Uterus (tissue), 4 donors: ENCODE measurements around the gene GPR34. TPM values are rescaled to one million over a fixed set of nuclear protein-coding genes. Genes with fewer than 3 reads are reported as not detected.
"Not testable (repeated sequence)": the region's sequence is repeated elsewhere in the genome, so short reads cannot be mapped to it uniquely, and the experiment has no call there.

ENCODE experiments used
- DNase-seq, 2 donors: peaks; one replicate each; pipeline ENCODE4 v3.0.0-alpha.2; 2019 to 2020
- H3K27ac ChIP-seq, 2 donors: fragments of 200-600 bp; sonication (generic); 1 replicate in 1 of 2; 2 replicates in 1 of 2; pipeline ENCODE4 v1.5.1; 2016 to 2018
- H3K27me3 ChIP-seq, 2 donors: fragments of 200-600 bp; sonication (generic); one replicate each; pipeline ENCODE4 v1.5.1; 2018 to 2019; ENCODE audit warnings: control low read depth in 1 of 2
- H3K36me3 ChIP-seq, 2 donors: fragments of 200-600 bp; sonication (generic); one replicate each; pipeline ENCODE4 v1.5.1; 2019; ENCODE audit warnings: control low read depth in 1 of 2
- H3K4me1 ChIP-seq, 2 donors: fragments of 200-600 bp; sonication (generic); one replicate each; pipeline ENCODE4 v1.5.1; 2018 to 2019; ENCODE audit warnings: control low read depth in 1 of 2
- H3K4me3 ChIP-seq, 2 donors: fragments of 200-600 bp; sonication (generic); 1 replicate in 1 of 2; 2 replicates in 1 of 2; pipeline ENCODE4 v1.5.1; 2018 to 2019; ENCODE audit warnings: mild to moderate bottlenecking in 1 of 2
- H3K9me3 ChIP-seq, 2 donors: fragments of 200-600 bp; sonication (generic); one replicate each; pipeline ENCODE4 v1.5.1; 2019; ENCODE audit warnings: control low read depth in 1 of 2
- CTCF ChIP-seq, 4 experiments: fragments of 200-600 bp in 2 of 4; fragments of 450-650 bp in 2 of 4; sonication (generic) in 2 of 4; IDR thresholded peaks; one replicate each; pipeline ENCODE4 v1.5.1; 2016 to 2019; ENCODE audit warnings: antibody characterized with exemption in 4 of 4, mild to moderate bottlenecking in 2 of 4, moderate library complexity in 1 of 4
- POLR2A ChIP-seq, 2 donors: fragments of 450-650 bp; IDR thresholded peaks; one replicate each; pipeline ENCODE4 v1.6.1; 2016; ENCODE audit warnings: antibody characterized with exemption in 2 of 2, mild to moderate bottlenecking in 1 of 2, moderate library complexity in 1 of 2
- intact Hi-C: fragments of 100-400 bp; cut with DNase I; formaldehyde crosslinking; loops from one replicate; pipeline ENCODE4 v1.15.1; 2023; ENCODE audit warnings: low total_unique reads
- total RNA-seq, 4 donors: library from RNA; depleted of rRNA in 3 of 4; stranded (reverse); fragments of >200 nt in 3 of 4; gene quantifications; one replicate each; pipeline versions ENCODE4 v1.1.0 to v1.2.4, GENCODE V29; 2014 to 2023
- donor health status: DM: yes; HTN: yes; CAD: no.

GPR34 gene
- total RNA-seq, 4 donors from 2014 or later = 0.26 to 12.0 (median 8.3) TPM

GRCh38 chrX:41667631-41668030, 21.1 kb upstream of the GPR34 start:
- no peaks in the 10 kb centered on the region for H3K36me3 ChIP-seq
- H3K4me3 ChIP-seq = no peak overlapping the region
- intact Hi-C loops = no loop called here
- H3K4me1 ChIP-seq = no peaks in the 10 kb centered on the region
- no peak overlapping the region for H3K27ac ChIP-seq
- H3K9me3 ChIP-seq = no peaks in the 10 kb centered on the region
- H3K27me3 ChIP-seq = no peaks in the 10 kb centered on the region
- DNase-seq = no peak
- TF ChIP-seq POLR2A (IDR thresholded peaks at IDR 0.05) = no peak
- TF ChIP-seq CTCF (IDR thresholded peaks at IDR 0.05) = no peak

- no peaks in the 10 kb centered on the region for H3K36me3 ChIP-seq
- TF ChIP-seq POLR2A (IDR thresholded peaks at IDR 0.05) = no peak
- no peak for TF ChIP-seq CTCF (IDR thresholded peaks at IDR 0.05)
Measured at GRCh38 chrX:41670112-41670511, 18.7 kb upstream of the GPR34 start.

GRCh38 chrX:41671082-41671481, 17.7 kb upstream of the GPR34 start:
- Histone ChIP-seq H3K36me3 (no peaks in the 10 kb centered on the region), H3K9me3 (no peaks in the 10 kb centered on the region), H3K4me3 (no peak overlapping the region), H3K27me3 (no peaks in the 10 kb centered on the region), H3K27ac (no peak overlapping the region), H3K4me1 (no peaks in the 10 kb centered on the region)
- DNase-seq = no peak
- no peak for TF ChIP-seq CTCF (IDR thresholded peaks at IDR 0.05)
- TF ChIP-seq POLR2A (IDR thresholded peaks at IDR 0.05) = no peak
- intact Hi-C loops = no loop called here

More at GRCh38 chrX:41670112-41670511, 18.7 kb upstream of the GPR34 start:
- no peaks in the 10 kb centered on the region for H3K4me1 ChIP-seq
- H3K27me3 ChIP-seq = no peaks in the 10 kb centered on the region
- H3K4me3 ChIP-seq = no peak overlapping the region
- no peaks in the 10 kb centered on the region for H3K9me3 ChIP-seq
- no peak overlapping the region for H3K27ac ChIP-seq
- no peak for DNase-seq
- intact Hi-C loops = no loop called here

GRCh38 chrX:41672643-41673042, 16.1 kb upstream of the GPR34 start:
- Histone ChIP-seq H3K27me3 (no peaks in the 10 kb centered on the region), H3K36me3 (no peaks in the 10 kb centered on the region), H3K4me1 (no peaks in the 10 kb centered on the region), H3K9me3 (no peaks in the 10 kb centered on the region), H3K4me3 (no peak overlapping the region), H3K27ac (no peak overlapping the region)
- DNase-seq = no peak
- no peak for TF ChIP-seq CTCF (IDR thresholded peaks at IDR 0.05)
- no peak for TF ChIP-seq POLR2A (IDR thresholded peaks at IDR 0.05)
- intact Hi-C loops = no loop called here

GRCh38 chrX:41676361-41676760, 12.4 kb upstream of the GPR34 start:
- H3K4me3 ChIP-seq, DNase-seq, intact Hi-C loops, H3K36me3 ChIP-seq, H3K9me3 ChIP-seq, H3K27me3 ChIP-seq, H3K27ac ChIP-seq, H3K4me1 ChIP-seq: not testable (repeated sequence)
